SIG-M5 treated with dmso at 0.1 percent for 504 hours (cell line): ENCODE results near the gene ELOB.

ENCODE experiments used
- DNase-seq: peaks from one replicate; lab custom pipeline; 2025; ENCODE audit not compliant: unreplicated experiment; lab: John Stamatoyannopoulos, UW

ELOB gene

GRCh38 chr16:2769675-2770056, 7.4 kb downstream of the ELOB start:
- no peak for DNase-seq

GRCh38 chr16:2769100-2769529, 8.0 kb downstream of the ELOB start:
- no peak for DNase-seq

- no peak for DNase-seq
Observed at GRCh38 chr16:2768403-2769089, 8.5 kb downstream of the ELOB start.

- DNase-seq = no peak
Observed at GRCh38 chr16:2767891-2768290, 9.2 kb downstream of the ELOB start.

GRCh38 chr16:2767140-2767731, 9.8 kb downstream of the ELOB start:
- no peak for DNase-seq

GRCh38 chr16:2766430-2767139, 10.5 kb downstream of the ELOB start:
- no peak for DNase-seq

GRCh38 chr16:2765462-2766404, 11.3 kb downstream of the ELOB start:
- DNase-seq = no peak

GRCh38 chr16:2764718-2765117, 12.4 kb downstream of the ELOB start:
- DNase-seq = no peak

- DNase-seq = no peak
Observed at GRCh38 chr16:2763173-2763572, 13.9 kb downstream of the ELOB start.

- no peak for DNase-seq
Observed at GRCh38 chr16:2762711-2763110, 14.4 kb downstream of the ELOB start.

- no peak for DNase-seq
Observed at GRCh38 chr16:2761886-2762583, 15.0 kb downstream of the ELOB start.

GRCh38 chr16:2761472-2761871, 15.6 kb downstream of the ELOB start:
- DNase-seq = no peak

- no peak for DNase-seq
Observed at GRCh38 chr16:2757344-2757743, 19.7 kb downstream of the ELOB start.

- DNase-seq = no peak
Observed at GRCh38 chr16:2756288-2757015, 20.6 kb downstream of the ELOB start.

GRCh38 chr16:2755158-2755557, 21.9 kb downstream of the ELOB start:
- DNase-seq = no peak

- DNase-seq = no peak
Observed at GRCh38 chr16:2753733-2754020, 23.4 kb downstream of the ELOB start.

GRCh38 chr16:2752850-2753732, 24.0 kb downstream of the ELOB start:
- DNase-seq = peak; percentile 71

- peak; percentile 97 for DNase-seq
Observed at GRCh38 chr16:2752035-2752849, 24.8 kb downstream of the ELOB start, which contains the start of gene SRRM2. Gene SRRM2 (plus strand): TSS chr16:2752638. CDS start chr16:2756365, 3,727 bp downstream.
